H9 (cell line): ENCODE data around the gene KRTAP5-6. TPM values are rescaled to one million over a fixed set of nuclear protein-coding genes. Genes with fewer than 3 reads are reported as not detected.
A peak's percentile ranks its signal among the peaks of the same experiment; 100 is the strongest.

Experiments used
- DNase-seq: peaks from one replicate; pipeline ENCODE4 v3.0.0-alpha.2; 2017
- H2AFZ ChIP-seq: one replicate; pipeline ENCODE4 v1.6.1; 2013; ENCODE audit warnings: mild to moderate bottlenecking, low read length, control low read depth, moderate library complexity
- H2AK5ac ChIP-seq: 2 replicates; pipeline ENCODE4 v1.6.1; 2013; ENCODE audit warnings: low read length, control low read depth, mixed read lengths; ENCODE audit not compliant: insufficient read length
- H2BK120ac ChIP-seq: one replicate; pipeline ENCODE4 v1.6.1; 2013; ENCODE audit warnings: low read depth, mild to moderate bottlenecking, low read length, control low read depth, inconsistent platforms; ENCODE audit not compliant: poor library complexity, severe bottlenecking
- H2BK12ac ChIP-seq: 2 replicates; pipeline ENCODE4 v1.6.1; 2013; ENCODE audit warnings: low read length, control low read depth, mixed read lengths, low read depth; ENCODE audit not compliant: insufficient read length
- H2BK15ac ChIP-seq: 2 replicates; pipeline ENCODE4 v1.6.1; 2013; ENCODE audit warnings: low read depth, low read length, control low read depth
- H2BK20ac ChIP-seq: one replicate; pipeline ENCODE4 v1.6.1; 2013; ENCODE audit warnings: low read depth, mild to moderate bottlenecking, low read length, control low read depth, inconsistent platforms; ENCODE audit not compliant: poor library complexity, severe bottlenecking
- H2BK5ac ChIP-seq: 2 replicates; pipeline ENCODE4 v1.6.1; 2013; ENCODE audit warnings: low read length, control low read depth, mixed read lengths; ENCODE audit not compliant: insufficient read length
- H3K14ac ChIP-seq: 2 replicates; pipeline ENCODE4 v1.6.1; 2013; ENCODE audit warnings: low read length, control low read depth; ENCODE audit not compliant: insufficient read depth
- H3K18ac ChIP-seq: 2 replicates; pipeline ENCODE4 v1.6.1; 2013; ENCODE audit warnings: low read depth, mild to moderate bottlenecking, mixed read lengths, low read length, control low read depth; ENCODE audit not compliant: insufficient read length
- H3K23ac ChIP-seq: 2 replicates; pipeline ENCODE4 v1.6.1; 2013; ENCODE audit warnings: low read length, control low read depth, mixed read lengths, low read depth; ENCODE audit not compliant: insufficient read length
- H3K23me2 ChIP-seq: 2 replicates; pipeline ENCODE4 v1.6.1; 2013; ENCODE audit warnings: low read depth, mild to moderate bottlenecking, mixed read lengths, low read length, control low read depth; ENCODE audit not compliant: insufficient read length, poor library complexity, severe bottlenecking
- H3K27ac ChIP-seq: 2 replicates; pipeline ENCODE4 v1.5.1; 2013; ENCODE audit warnings: low read length, control low read depth, mixed read lengths, low read depth; ENCODE audit not compliant: insufficient read length
- H3K27me3 ChIP-seq: 2 replicates; pipeline ENCODE4 v1.6.1; 2013; ENCODE audit warnings: low read length, control low read depth, inconsistent platforms; ENCODE audit not compliant: insufficient read depth
- H3K4ac ChIP-seq: 2 replicates; pipeline ENCODE4 v1.6.1; 2013; ENCODE audit warnings: low read depth, mild to moderate bottlenecking, control low read depth, inconsistent platforms, low read length, moderate library complexity
- H3K4me1 ChIP-seq: 2 replicates; pipeline ENCODE4 v1.6.1; 2013; ENCODE audit warnings: low read length, control low read depth, inconsistent platforms; ENCODE audit not compliant: insufficient read depth
- H3K4me2 ChIP-seq: 2 replicates; pipeline ENCODE4 v1.6.1; 2013; ENCODE audit warnings: low read length, control low read depth, mixed read lengths; ENCODE audit not compliant: insufficient read length, insufficient read depth
- H3K56ac ChIP-seq: 2 replicates; pipeline ENCODE4 v1.6.1; 2013; ENCODE audit warnings: low read depth, mild to moderate bottlenecking, mixed read lengths, low read length, control low read depth; ENCODE audit not compliant: insufficient read length
- H3K79me1 ChIP-seq: 2 replicates; pipeline ENCODE4 v1.6.1; 2013; ENCODE audit warnings: low read depth, mild to moderate bottlenecking, moderate library complexity, low read length, control low read depth, inconsistent platforms; ENCODE audit not compliant: insufficient read depth, poor library complexity, severe bottlenecking
- H3K79me2 ChIP-seq: 2 replicates; pipeline ENCODE4 v1.6.1; 2013; ENCODE audit warnings: low read length, control low read depth, inconsistent platforms; ENCODE audit not compliant: insufficient read depth
- H3K9ac ChIP-seq: 2 replicates; pipeline ENCODE4 v1.6.1; 2013; ENCODE audit warnings: low read length, control low read depth, mixed read lengths; ENCODE audit not compliant: insufficient read length; ENCODE audit errors: extremely low read depth
- H3K9me3 ChIP-seq: one replicate; pipeline ENCODE4 v1.6.1; 2013; ENCODE audit warnings: low read depth, low read length, inconsistent platforms; ENCODE audit not compliant: control insufficient read depth
- H3T11ph ChIP-seq: one replicate; pipeline ENCODE4 v1.6.1; 2013; ENCODE audit warnings: mild to moderate bottlenecking, low read length, control low read depth, inconsistent platforms
- H4K20me1 ChIP-seq: one replicate; pipeline ENCODE4 v1.6.1; 2013; ENCODE audit not compliant: control insufficient read depth, insufficient read length, insufficient read depth
- H4K5ac ChIP-seq: 2 replicates; pipeline ENCODE4 v1.6.1; 2013; ENCODE audit warnings: low read depth, mild to moderate bottlenecking, mixed read lengths, low read length, control low read depth; ENCODE audit not compliant: insufficient read length
- H4K8ac ChIP-seq: replicated peaks from 2 replicates; pipeline ENCODE4 v1.6.1; 2013; ENCODE audit warnings: low read length, control low read depth, mixed read lengths, low read depth; ENCODE audit not compliant: insufficient read length
- H4K91ac ChIP-seq: 2 replicates; pipeline ENCODE4 v1.6.1; 2013; ENCODE audit warnings: low read depth, mild to moderate bottlenecking, moderate library complexity, mixed read lengths, low read length, control low read depth; ENCODE audit not compliant: insufficient read length
- H3K27ac Mint-ChIP-seq, 3 experiments: 2 replicates in 2 of 3; 3 replicates in 1 of 3; pipeline ENCODE4 v1.8.0; 2020 to 2021; ENCODE audit warnings: mixed read lengths in 3 of 3, mild to moderate bottlenecking in 1 of 3, moderate library complexity in 1 of 3
- H3K27me3 Mint-ChIP-seq: 2 replicates; pipeline ENCODE4 v1.8.0; 2021; ENCODE audit warnings: low read depth, mild to moderate bottlenecking, moderate library complexity, mixed read lengths
- H3K36me3 Mint-ChIP-seq, 3 experiments: 2 replicates in 2 of 3; 3 replicates in 1 of 3; pipeline ENCODE4 v1.8.0; 2020 to 2021; ENCODE audit warnings: low read depth in 3 of 3, mixed read lengths in 3 of 3; ENCODE audit not compliant: insufficient read depth in 1 of 3
- H3K4me1 Mint-ChIP-seq, 2 experiments: 2 replicates each; pipeline ENCODE4 v1.8.0; 2020; ENCODE audit warnings: mixed read lengths in 2 of 2
- H3K4me3 Mint-ChIP-seq, 2 experiments: 2 replicates in 1 of 2; 3 replicates in 1 of 2; pipeline ENCODE4 v1.8.0; 2020 to 2021; ENCODE audit warnings: mild to moderate bottlenecking in 2 of 2, mixed read lengths in 2 of 2, moderate library complexity in 1 of 2
- H3K9me3 Mint-ChIP-seq, 2 experiments: 2 replicates in 1 of 2; 3 replicates in 1 of 2; pipeline ENCODE4 v1.8.0; 2020; ENCODE audit warnings: mild to moderate bottlenecking in 2 of 2, mixed read lengths in 2 of 2, moderate library complexity in 1 of 2
- CTCF ChIP-seq: fragments of 200-600 bp; sonication (generic); conservative IDR thresholded peaks from 3 replicates; pipeline ENCODE4 v1.8.0; 2021; ENCODE audit warnings: antibody characterized with exemption, mild to moderate bottlenecking
- WGBS: extraction: QIAGEN DNeasy Blood & Tissue Kit; methylation state at CpG from one replicate; pipeline ENCODE4 v1.1.7; 2013; ENCODE audit warnings: missing lambda C conversion rate, low lambda C conversion rate, mixed read lengths; ENCODE audit not compliant: insufficient read length; ENCODE audit errors: extremely low coverage; 5-methylcytosine and 5-hydroxymethylcytosine counted together
- total RNA-seq: library from RNA; stranded (reverse); gene quantifications from 2 replicates; pipeline ENCODE4 v1.2.1, GENCODE V29; 2021

KRTAP5-6 gene
- total RNA-seq, 1 experiment from 2014 or later = not detected

- Histone ChIP-seq H3T11ph (no peak overlapping the region), H3K23me2 (no peaks in the 10 kb centered on the region), H3K18ac (no peak overlapping the region), H3K27ac (no peak overlapping the region), H4K5ac (no peak overlapping the region), H3K56ac (no peak overlapping the region), H2BK20ac (no peak overlapping the region), H3K79me2 (no peaks in the 10 kb centered on the region), H3K9me3 (no peaks in the 10 kb centered on the region), H2BK15ac (no peak overlapping the region), H3K4ac (no peak overlapping the region), H3K79me1 (no peaks in the 10 kb centered on the region), H4K20me1 (no peaks in the 10 kb centered on the region), H3K4me2 (no peak overlapping the region), H3K9ac (no peak overlapping the region), H4K91ac (no peak overlapping the region), H3K27me3 (no peaks in the 10 kb centered on the region; the same call in 1 of the 2 replicates), H3K14ac (no peak overlapping the region), H3K4me1 (no peaks in the 10 kb centered on the region), H2BK12ac (no peak overlapping the region), H3K23ac (no peak overlapping the region), H2BK5ac (no peak overlapping the region), H2AK5ac (no peak overlapping the region), H4K8ac (no peak overlapping the region), H2BK120ac (no peak overlapping the region), H2AFZ (no peak overlapping the region)
- H3K9me3 Mint-ChIP-seq = peaks cover 0 to 4% of the 10 kb centered on the region in 2 experiments; a peak in 1 of 5 replicates
- peak; percentile 24; the same call in 1 of the 3 replicates for TF ChIP-seq CTCF
- no peak overlapping the region for H3K4me3 Mint-ChIP-seq
- no CpG with 5 or more reads among the region's 15 CpGs for WGBS
- DNase-seq = no peak
- no peaks in the 10 kb centered on the region for H3K36me3 Mint-ChIP-seq
- H3K27me3 Mint-ChIP-seq = peaks cover 52% of the 10 kb centered on the region
- no peak overlapping the region for H3K27ac Mint-ChIP-seq
- H3K4me1 Mint-ChIP-seq = peaks cover 0 to 6% of the 10 kb centered on the region in 2 experiments; a peak in 2 of 4 replicates
These were observed 46.7 kb upstream of the KRTAP5-6 start for GRCh38 chr11:1650034-1650917.
